ENCODE data around the gene KHNYN. TPM values are rescaled to one million over a fixed set of nuclear protein-coding genes. Genes with fewer than 3 reads are reported as not detected.
"Not testable (repeated sequence)": the region's sequence is repeated elsewhere in the genome, so short reads cannot be mapped to it uniquely, and the experiment has no call there.

The KHNYN gene
- total RNA-seq, 2 donors from 2014 or later = 46.2 to 46.6 TPM

DNA sequence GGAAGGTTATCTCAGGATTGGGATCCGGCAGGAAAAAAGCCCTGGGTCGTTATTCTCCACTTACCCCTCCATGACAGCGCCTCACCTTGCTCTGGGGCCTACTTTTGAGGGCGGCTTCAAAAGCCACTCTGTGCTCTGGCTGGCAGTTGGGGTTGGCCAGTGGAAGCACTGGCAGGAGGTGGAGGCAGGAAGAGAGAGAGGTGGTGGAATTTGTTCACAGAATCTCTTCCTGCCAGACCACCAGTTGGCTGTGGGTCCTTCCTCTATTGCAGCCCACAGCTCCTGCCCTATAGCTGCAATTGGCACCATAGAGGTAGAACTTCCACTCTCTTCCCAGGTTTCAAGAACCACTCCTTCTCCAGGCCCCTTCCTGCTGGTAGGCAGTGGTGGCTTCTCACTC lies 45.5 kb downstream of the KHNYN start:
- H3K4me1 ChIP-seq (ENCODE audit: control insufficient read depth, insufficient read depth, low read length) = no peaks in the 10 kb centered on the region
- H3K27ac ChIP-seq (ENCODE audit: low read depth, low read length) = no peak overlapping the region
- peaks cover 18% of the 10 kb centered on the region for H3K9me3 Mint-ChIP-seq
- 98% methylated on average over 4 of the region's 4 CpGs; no CpG with 5 or more reads in 1 of the 2 experiments for WGBS, 2 experiments (ENCODE audit: insufficient coverage in 1 of 2, insufficient read length in 1 of 2)
- H3K27me3 ChIP-seq (ENCODE audit: control insufficient read depth, insufficient read depth, low read length, poor library complexity, severe bottlenecking) = no peaks in the 10 kb centered on the region
- no peak overlapping the region for H3K4me3 ChIP-seq (ENCODE audit: low read length)
- no peaks in the 10 kb centered on the region for H3K36me3 Mint-ChIP-seq (ENCODE audit: low read depth)
- H3K4me1 Mint-ChIP-seq = peaks cover 4% of the 10 kb centered on the region
- TF ChIP-seq, protein P1, sequence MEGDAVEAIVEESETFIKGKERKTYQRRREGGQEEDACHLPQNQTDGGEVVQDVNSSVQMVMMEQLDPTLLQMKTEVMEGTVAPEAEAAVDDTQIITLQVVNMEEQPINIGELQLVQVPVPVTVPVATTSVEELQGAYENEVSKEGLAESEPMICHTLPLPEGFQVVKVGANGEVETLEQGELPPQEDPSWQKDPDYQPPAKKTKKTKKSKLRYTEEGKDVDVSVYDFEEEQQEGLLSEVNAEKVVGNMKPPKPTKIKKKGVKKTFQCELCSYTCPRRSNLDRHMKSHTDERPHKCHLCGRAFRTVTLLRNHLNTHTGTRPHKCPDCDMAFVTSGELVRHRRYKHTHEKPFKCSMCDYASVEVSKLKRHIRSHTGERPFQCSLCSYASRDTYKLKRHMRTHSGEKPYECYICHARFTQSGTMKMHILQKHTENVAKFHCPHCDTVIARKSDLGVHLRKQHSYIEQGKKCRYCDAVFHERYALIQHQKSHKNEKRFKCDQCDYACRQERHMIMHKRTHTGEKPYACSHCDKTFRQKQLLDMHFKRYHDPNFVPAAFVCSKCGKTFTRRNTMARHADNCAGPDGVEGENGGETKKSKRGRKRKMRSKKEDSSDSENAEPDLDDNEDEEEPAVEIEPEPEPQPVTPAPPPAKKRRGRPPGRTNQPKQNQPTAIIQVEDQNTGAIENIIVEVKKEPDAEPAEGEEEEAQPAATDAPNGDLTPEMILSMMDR (conservative IDR thresholded peaks at IDR 0.05) = no peak
- DNase-seq = no peak
- H3K9ac ChIP-seq (ENCODE audit: extremely low read depth, low read length, poor library complexity, severe bottlenecking) = no peak overlapping the region
- H3K9me3 ChIP-seq (ENCODE audit: control insufficient read depth, low read length) = no peaks in the 10 kb centered on the region
- H3K27me3 Mint-ChIP-seq (ENCODE audit: insufficient read depth) = peaks cover 2% of the 10 kb centered on the region
- no peak overlapping the region for H3K27ac Mint-ChIP-seq
- no peaks in the 10 kb centered on the region for H3K36me3 ChIP-seq (ENCODE audit: control insufficient read depth, insufficient read depth, low read length)
- H3K4me3 Mint-ChIP-seq = no peak overlapping the region

DNA sequence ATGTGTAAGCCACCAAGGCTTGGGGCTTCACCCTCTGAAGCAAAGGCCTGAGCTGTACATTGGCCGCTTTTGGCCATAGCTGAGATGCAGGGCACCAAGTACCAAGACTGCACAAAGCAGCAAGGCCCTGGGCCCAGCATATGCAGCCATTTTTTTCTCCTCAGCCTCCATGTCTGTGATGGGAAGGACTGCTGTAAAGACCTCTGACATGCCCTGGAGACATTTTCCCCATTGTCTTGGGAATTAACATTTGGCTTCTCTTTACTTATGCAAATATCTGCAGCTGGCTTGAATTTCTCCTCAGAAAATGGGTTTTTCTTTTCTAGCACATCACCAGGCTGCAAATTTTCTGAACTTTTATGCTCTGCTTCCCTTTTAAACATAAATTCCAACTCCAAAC lies 50.2 kb downstream of the KHNYN start:
- not testable (repeated sequence) for H3K9me3 ChIP-seq (ENCODE audit: control insufficient read depth, low read length); H3K36me3 ChIP-seq (ENCODE audit: control insufficient read depth, insufficient read depth, low read length); H3K4me3 ChIP-seq (ENCODE audit: low read length); DNase-seq; H3K9ac ChIP-seq (ENCODE audit: extremely low read depth, low read length, poor library complexity, severe bottlenecking); H3K27me3 ChIP-seq (ENCODE audit: control insufficient read depth, insufficient read depth, low read length, poor library complexity, severe bottlenecking); H3K27ac Mint-ChIP-seq; H3K36me3 Mint-ChIP-seq (ENCODE audit: low read depth); H3K4me1 ChIP-seq (ENCODE audit: control insufficient read depth, insufficient read depth, low read length); H3K4me3 Mint-ChIP-seq; H3K27me3 Mint-ChIP-seq (ENCODE audit: insufficient read depth); H3K4me1 Mint-ChIP-seq; H3K27ac ChIP-seq (ENCODE audit: low read depth, low read length)
- WGBS, 2 experiments (ENCODE audit: insufficient coverage in 1 of 2, insufficient read length in 1 of 2) = 0% methylated on average over 1 of the region's 1 CpG
- peaks cover 12% of the 10 kb centered on the region for H3K9me3 Mint-ChIP-seq

- Mint-ChIP-seq H3K4me3 (no peak overlapping the region), H3K27ac (no peak overlapping the region), H3K27me3 (ENCODE audit: insufficient read depth) (no peaks in the 10 kb centered on the region), H3K9me3 (peaks cover 12% of the 10 kb centered on the region), H3K4me1 (peaks cover 10% of the 10 kb centered on the region), H3K36me3 (ENCODE audit: low read depth) (no peaks in the 10 kb centered on the region)
- H3K4me1 ChIP-seq (ENCODE audit: control insufficient read depth, insufficient read depth, low read length) = no peaks in the 10 kb centered on the region
- no peaks in the 10 kb centered on the region for H3K36me3 ChIP-seq (ENCODE audit: control insufficient read depth, insufficient read depth, low read length)
- no peak overlapping the region for H3K27ac ChIP-seq (ENCODE audit: low read depth, low read length)
- no peaks in the 10 kb centered on the region for H3K9me3 ChIP-seq (ENCODE audit: control insufficient read depth, low read length)
- no peak overlapping the region for H3K4me3 ChIP-seq (ENCODE audit: low read length)
- H3K9ac ChIP-seq (ENCODE audit: extremely low read depth, low read length, poor library complexity, severe bottlenecking) = no peak overlapping the region
- no peaks in the 10 kb centered on the region for H3K27me3 ChIP-seq (ENCODE audit: control insufficient read depth, insufficient read depth, low read length, poor library complexity, severe bottlenecking)
- WGBS, 2 experiments (ENCODE audit: insufficient coverage in 1 of 2, insufficient read length in 1 of 2) = 68 to 86% methylated on average over 8 to 23 of the region's 23 CpGs
- DNase-seq = peak; percentile 96
- TF ChIP-seq, protein P1 (conservative IDR thresholded peaks at IDR 0.05) = peak; percentile 85
Measured at GRCh38 chr14:24481622-24482324, 52.0 kb downstream of the KHNYN start.

- H3K36me3 ChIP-seq (ENCODE audit: control insufficient read depth, insufficient read depth, low read length); H3K9me3 ChIP-seq (ENCODE audit: control insufficient read depth, low read length); H3K9ac ChIP-seq (ENCODE audit: extremely low read depth, low read length, poor library complexity, severe bottlenecking); H3K27me3 ChIP-seq (ENCODE audit: control insufficient read depth, insufficient read depth, low read length, poor library complexity, severe bottlenecking); H3K4me1 ChIP-seq (ENCODE audit: control insufficient read depth, insufficient read depth, low read length); H3K27ac ChIP-seq (ENCODE audit: low read depth, low read length); H3K27me3 Mint-ChIP-seq (ENCODE audit: insufficient read depth); H3K4me1 Mint-ChIP-seq; DNase-seq; H3K4me3 ChIP-seq (ENCODE audit: low read length); H3K36me3 Mint-ChIP-seq (ENCODE audit: low read depth); H3K4me3 Mint-ChIP-seq; H3K27ac Mint-ChIP-seq: not testable (repeated sequence)
- WGBS, 2 experiments (ENCODE audit: insufficient coverage in 1 of 2, insufficient read length in 1 of 2) = 94% methylated on average over 2 of the region's 2 CpGs; no CpG with 5 or more reads in 1 of the 2 experiments
- H3K9me3 Mint-ChIP-seq = peaks cover 12% of the 10 kb centered on the region
Measured at GRCh38 chr14:24482699-24483303, 53.0 kb downstream of the KHNYN start.

All from endodermal cell (in vitro differentiated cells).